ENCODE results near the gene C4orf36. TPM values are rescaled to one million over a fixed set of nuclear protein-coding genes. Genes with fewer than 3 reads are reported as not detected.

C4orf36 gene
- total RNA-seq, 2 donors from 2014 or later: not detected

GRCh38 chr4:86928400-86929255, 36.4 kb upstream of the C4orf36 start:
- no peak for ATAC-seq (ENCODE audit: insufficient number of reproducible peaks, low FRiP score, low read depth)

GRCh38 chr4:86927843-86928395, 35.7 kb upstream of the C4orf36 start:
- H3K36me3 ChIP-seq: peaks cover 5% of the 10 kb centered on the region
- peak overlapping the region in 1 of 2 donors; percentile 24 for H3K27ac ChIP-seq
- H3K9me3 ChIP-seq: no peaks in the 10 kb centered on the region
- H3K4me1 ChIP-seq (ENCODE audit: control insufficient read depth in 1 of 2, low read depth in 2 of 2): peaks cover 7 to 12% of the 10 kb centered on the region in 2 donors
- ATAC-seq (ENCODE audit: insufficient number of reproducible peaks, low FRiP score, low read depth) (peak; percentile 83), DNase-seq (ENCODE audit: low spot score) (no peak)
- no peak overlapping the region for H3K4me3 ChIP-seq
- H3K27me3 ChIP-seq (replicated peaks; ENCODE audit: insufficient read depth): no peaks in the 10 kb centered on the region
- no peak for TF ChIP-seq CTCF (IDR thresholded peaks at IDR 0.05)

More at GRCh38 chr4:86928400-86929255, 36.4 kb upstream of the C4orf36 start:
- Histone ChIP-seq H3K36me3 (peaks cover 5% of the 10 kb centered on the region), H3K27me3 (replicated peaks; ENCODE audit: insufficient read depth) (no peaks in the 10 kb centered on the region), H3K27ac (peak overlapping the region in 1 of 2 donors; percentile 24), H3K4me3 (no peak overlapping the region), H3K4me1 (ENCODE audit: control insufficient read depth in 1 of 2, low read depth in 2 of 2) (peaks cover 11 to 14% of the 10 kb centered on the region in 2 donors), H3K9me3 (no peaks in the 10 kb centered on the region)
- DNase-seq (ENCODE audit: low spot score): no peak
- TF ChIP-seq CTCF (IDR thresholded peaks at IDR 0.05): no peak

GRCh38 chr4:86926435-86927086, 34.3 kb upstream of the C4orf36 start:
- H3K9me3 ChIP-seq: no peaks in the 10 kb centered on the region
- DNase-seq (ENCODE audit: low spot score): no peak
- no peak for ATAC-seq (ENCODE audit: insufficient number of reproducible peaks, low FRiP score, low read depth)
- H3K27ac ChIP-seq: no peak overlapping the region
- H3K36me3 ChIP-seq: peaks cover 5% of the 10 kb centered on the region
- H3K4me1 ChIP-seq (ENCODE audit: control insufficient read depth in 1 of 2, low read depth in 2 of 2): peaks cover 7 to 12% of the 10 kb centered on the region in 2 donors
- no peaks in the 10 kb centered on the region for H3K27me3 ChIP-seq (replicated peaks; ENCODE audit: insufficient read depth)
- no peak overlapping the region for H3K4me3 ChIP-seq
- TF ChIP-seq CTCF (IDR thresholded peaks at IDR 0.05): no peak

- ATAC-seq (ENCODE audit: insufficient number of reproducible peaks, low FRiP score, low read depth): no peak
Measured at GRCh38 chr4:86924811-86925210, 32.6 kb upstream of the C4orf36 start.

More at GRCh38 chr4:86924811-86925210, 32.6 kb upstream of the C4orf36 start:
- no peak for TF ChIP-seq CTCF (IDR thresholded peaks at IDR 0.05)
- Histone ChIP-seq H3K27me3 (replicated peaks; ENCODE audit: insufficient read depth) (no peaks in the 10 kb centered on the region), H3K36me3 (no peaks in the 10 kb centered on the region), H3K4me1 (ENCODE audit: control insufficient read depth in 1 of 2, low read depth in 2 of 2) (peaks cover 7 to 12% of the 10 kb centered on the region in 2 donors), H3K27ac (peak overlapping the region; percentile 31 to 42), H3K9me3 (no peaks in the 10 kb centered on the region), H3K4me3 (no peak overlapping the region)
- DNase-seq (ENCODE audit: low spot score): no peak
